Activated naive CD4-positive, alpha-beta T cell treated with anti-CD3 and anti-CD28 coated beads for 36 hours (primary cell): ENCODE data around the gene SPDYE3. TPM values are rescaled to one million over a fixed set of nuclear protein-coding genes. Genes with fewer than 3 reads are reported as not detected.
"Not testable (repeated sequence)": the region's sequence is repeated elsewhere in the genome, so short reads cannot be mapped to it uniquely, and the experiment has no call there.

Source experiments
- CTCF ChIA-PET: fragments of 350-600 bp; sonication (Branson Sonifier 250); formaldehyde crosslinking; loops from one replicate; lab custom pipeline; 2021; ENCODE audit warnings: antibody characterized with exemption; lab: Charles Lee
- DNase-seq: peaks from one replicate; pipeline ENCODE4 v3.0.0-alpha.2; 2020
- H3K27ac Mint-ChIP-seq: one replicate; pipeline ENCODE4 v1.8.0; 2021; ENCODE audit warnings: mild to moderate bottlenecking, mixed read lengths
- H3K27me3 Mint-ChIP-seq: one replicate; pipeline ENCODE4 v1.8.0; 2021; ENCODE audit warnings: low read depth, mixed read lengths
- H3K36me3 Mint-ChIP-seq: one replicate; pipeline ENCODE4 v1.8.0; 2021; ENCODE audit warnings: low read depth, mixed read lengths
- H3K4me1 Mint-ChIP-seq: one replicate; pipeline ENCODE4 v1.8.0; 2021; ENCODE audit warnings: low read depth, mixed read lengths
- H3K4me3 Mint-ChIP-seq: one replicate; pipeline ENCODE4 v1.8.0; 2021; ENCODE audit warnings: mild to moderate bottlenecking, moderate library complexity, mixed read lengths
- H3K9me3 Mint-ChIP-seq: one replicate; pipeline ENCODE4 v1.8.0; 2021; ENCODE audit warnings: mixed read lengths
- intact Hi-C: fragments of 100-400 bp; cut with micrococcal nuclease; formaldehyde crosslinking; loops from one replicate; pipeline ENCODE4 v1.15.1; 2023
- total RNA-seq, 2 experiments: library from RNA; stranded (reverse); gene quantifications; one replicate each; pipeline ENCODE4 v1.2.3, GENCODE V29; 2021

The SPDYE3 gene
- total RNA-seq, 2 experiments from 2014 or later = not detected

GRCh38 chr7:100297852-100298631 is 9.5 kb upstream of the SPDYE3 start:
- CTCF ChIA-PET = not testable (repeated sequence)

GRCh38 chr7:100298632-100298895 is 8.9 kb upstream of the SPDYE3 start:
- H3K4me1 Mint-ChIP-seq, H3K27me3 Mint-ChIP-seq, H3K36me3 Mint-ChIP-seq, H3K27ac Mint-ChIP-seq, DNase-seq, H3K4me3 Mint-ChIP-seq, intact Hi-C loops, CTCF ChIA-PET, H3K9me3 Mint-ChIP-seq: not testable (repeated sequence)

More at GRCh38 chr7:100297852-100298631, 9.5 kb upstream of the SPDYE3 start:
- H3K27ac Mint-ChIP-seq, H3K4me3 Mint-ChIP-seq, intact Hi-C loops, H3K36me3 Mint-ChIP-seq, H3K4me1 Mint-ChIP-seq, DNase-seq, H3K9me3 Mint-ChIP-seq, H3K27me3 Mint-ChIP-seq: not testable (repeated sequence)

- H3K27me3 Mint-ChIP-seq, intact Hi-C loops: not testable (repeated sequence)
Measured at GRCh38 chr7:100304526-100304925, 3.0 kb upstream of the SPDYE3 start.

GRCh38 chr7:100318329-100318728 is 10.8 kb downstream of the SPDYE3 start:
- CTCF ChIA-PET, DNase-seq, H3K4me3 Mint-ChIP-seq, intact Hi-C loops, H3K27ac Mint-ChIP-seq, H3K27me3 Mint-ChIP-seq, H3K9me3 Mint-ChIP-seq: not testable (repeated sequence)
- peaks cover 15% of the 10 kb centered on the region for H3K36me3 Mint-ChIP-seq
- H3K4me1 Mint-ChIP-seq = peaks cover 13% of the 10 kb centered on the region

More at GRCh38 chr7:100304526-100304925, 3.0 kb upstream of the SPDYE3 start:
- H3K4me3 Mint-ChIP-seq, DNase-seq, CTCF ChIA-PET, H3K36me3 Mint-ChIP-seq, H3K9me3 Mint-ChIP-seq, H3K4me1 Mint-ChIP-seq, H3K27ac Mint-ChIP-seq: not testable (repeated sequence)

GRCh38 chr7:100321648-100322047 is 14.1 kb downstream of the SPDYE3 start:
- H3K4me1 Mint-ChIP-seq = peaks cover 15% of the 10 kb centered on the region
- CTCF ChIA-PET, intact Hi-C loops, H3K27ac Mint-ChIP-seq, DNase-seq, H3K27me3 Mint-ChIP-seq, H3K9me3 Mint-ChIP-seq, H3K4me3 Mint-ChIP-seq: not testable (repeated sequence)
- peaks cover 27% of the 10 kb centered on the region for H3K36me3 Mint-ChIP-seq

- intact Hi-C loops, H3K27me3 Mint-ChIP-seq, H3K27ac Mint-ChIP-seq, H3K9me3 Mint-ChIP-seq, CTCF ChIA-PET, H3K4me3 Mint-ChIP-seq, H3K4me1 Mint-ChIP-seq, DNase-seq: not testable (repeated sequence)
- peaks cover 34% of the 10 kb centered on the region for H3K36me3 Mint-ChIP-seq
Measured at GRCh38 chr7:100324194-100324593, 16.7 kb downstream of the SPDYE3 start.

- H3K9me3 Mint-ChIP-seq, H3K4me1 Mint-ChIP-seq, H3K27ac Mint-ChIP-seq, H3K27me3 Mint-ChIP-seq, DNase-seq, intact Hi-C loops, CTCF ChIA-PET, H3K4me3 Mint-ChIP-seq: not testable (repeated sequence)
- H3K36me3 Mint-ChIP-seq = peaks cover 29% of the 10 kb centered on the region
Measured at GRCh38 chr7:100325671-100326070, 18.2 kb downstream of the SPDYE3 start.

- H3K4me3 Mint-ChIP-seq, DNase-seq, H3K27me3 Mint-ChIP-seq, CTCF ChIA-PET, H3K9me3 Mint-ChIP-seq, H3K4me1 Mint-ChIP-seq, H3K27ac Mint-ChIP-seq, intact Hi-C loops: not testable (repeated sequence)
- H3K36me3 Mint-ChIP-seq = peaks cover 28% of the 10 kb centered on the region
Measured at GRCh38 chr7:100326914-100327313, 19.4 kb downstream of the SPDYE3 start.

- H3K9me3 Mint-ChIP-seq, H3K27me3 Mint-ChIP-seq, intact Hi-C loops: not testable (repeated sequence)
- CTCF ChIA-PET = interaction anchor here (0.7 to 1.2 kb wide), 2 partner anchors 8 to 189 kb away, joined by 3 read pairs; no protein-coding TSS in a partner anchor
- peaks cover 22% of the 10 kb centered on the region for H3K4me1 Mint-ChIP-seq
- H3K4me3 Mint-ChIP-seq = peak overlapping the region; percentile 94
- H3K36me3 Mint-ChIP-seq = peaks cover 14% of the 10 kb centered on the region
- H3K27ac Mint-ChIP-seq = peak overlapping the region; percentile 90
- peak; percentile 93 for DNase-seq
Measured at GRCh38 chr7:100335566-100336466, 28.3 kb downstream of the SPDYE3 start.

- intact Hi-C loops, H3K9me3 Mint-ChIP-seq, CTCF ChIA-PET, DNase-seq, H3K27me3 Mint-ChIP-seq: not testable (repeated sequence)
- Mint-ChIP-seq H3K36me3 (peaks cover 26% of the 10 kb centered on the region), H3K27ac (peak overlapping the region; percentile 46), H3K4me1 (peaks cover 40% of the 10 kb centered on the region), H3K4me3 (peak overlapping the region; percentile 21)
Measured at GRCh38 chr7:100338083-100338696, 30.7 kb downstream of the SPDYE3 start.

GRCh38 chr7:100341286-100341685 is 33.8 kb downstream of the SPDYE3 start:
- H3K4me3 Mint-ChIP-seq, CTCF ChIA-PET, DNase-seq, H3K9me3 Mint-ChIP-seq, H3K27me3 Mint-ChIP-seq: not testable (repeated sequence)
- peaks cover 36% of the 10 kb centered on the region for H3K36me3 Mint-ChIP-seq
- intact Hi-C loops = loop anchor here (5.0 kb wide), 1 partner anchor 209 kb away; no protein-coding TSS in a partner anchor
- H3K4me1 Mint-ChIP-seq = peaks cover 52% of the 10 kb centered on the region
- peak overlapping the region; percentile 78 for H3K27ac Mint-ChIP-seq

GRCh38 chr7:100342765-100343164 is 35.3 kb downstream of the SPDYE3 start:
- Mint-ChIP-seq H3K27me3 (no peaks in the 10 kb centered on the region), H3K36me3 (peaks cover 45% of the 10 kb centered on the region), H3K4me3 (no peak overlapping the region), H3K27ac (peak overlapping the region; percentile 81), H3K4me1 (peaks cover 46% of the 10 kb centered on the region), H3K9me3 (no peaks in the 10 kb centered on the region)
- CTCF ChIA-PET = no interaction called here
- DNase-seq = no peak
- intact Hi-C loops = loop anchor here (5.0 kb wide), 1 partner anchor 210 kb away; no protein-coding TSS in a partner anchor
